ENCODE measurements around the gene TAF7L.

DNA sequence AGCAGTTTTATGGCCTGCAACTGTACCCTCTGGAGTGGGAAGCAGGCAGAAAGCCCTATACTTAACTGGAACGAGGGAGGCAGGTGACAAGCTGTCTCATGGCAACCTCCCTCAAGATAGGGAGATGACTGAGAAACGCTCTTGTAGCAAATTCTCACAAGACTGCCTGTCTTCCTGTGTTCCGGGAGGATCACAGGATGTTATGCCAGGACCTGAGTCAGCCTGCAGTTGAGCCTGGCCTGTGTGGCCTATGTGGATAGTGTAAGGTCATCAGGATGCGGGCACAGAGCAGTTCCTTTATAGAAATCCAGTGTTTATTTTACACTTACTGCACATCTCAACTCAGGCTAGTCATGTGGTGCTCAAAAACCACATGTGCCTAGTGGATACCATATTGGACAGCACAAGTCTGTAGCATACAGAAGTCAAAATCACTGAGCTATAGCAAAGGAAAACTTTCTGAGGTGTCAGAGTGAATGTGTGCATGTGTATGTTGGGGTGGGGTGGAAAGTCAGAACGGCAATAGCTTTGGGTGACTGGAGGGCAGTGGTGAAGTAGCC is 25.2 kb downstream of the TAF7L start:
- TF ChIP-seq, protein P1, sequence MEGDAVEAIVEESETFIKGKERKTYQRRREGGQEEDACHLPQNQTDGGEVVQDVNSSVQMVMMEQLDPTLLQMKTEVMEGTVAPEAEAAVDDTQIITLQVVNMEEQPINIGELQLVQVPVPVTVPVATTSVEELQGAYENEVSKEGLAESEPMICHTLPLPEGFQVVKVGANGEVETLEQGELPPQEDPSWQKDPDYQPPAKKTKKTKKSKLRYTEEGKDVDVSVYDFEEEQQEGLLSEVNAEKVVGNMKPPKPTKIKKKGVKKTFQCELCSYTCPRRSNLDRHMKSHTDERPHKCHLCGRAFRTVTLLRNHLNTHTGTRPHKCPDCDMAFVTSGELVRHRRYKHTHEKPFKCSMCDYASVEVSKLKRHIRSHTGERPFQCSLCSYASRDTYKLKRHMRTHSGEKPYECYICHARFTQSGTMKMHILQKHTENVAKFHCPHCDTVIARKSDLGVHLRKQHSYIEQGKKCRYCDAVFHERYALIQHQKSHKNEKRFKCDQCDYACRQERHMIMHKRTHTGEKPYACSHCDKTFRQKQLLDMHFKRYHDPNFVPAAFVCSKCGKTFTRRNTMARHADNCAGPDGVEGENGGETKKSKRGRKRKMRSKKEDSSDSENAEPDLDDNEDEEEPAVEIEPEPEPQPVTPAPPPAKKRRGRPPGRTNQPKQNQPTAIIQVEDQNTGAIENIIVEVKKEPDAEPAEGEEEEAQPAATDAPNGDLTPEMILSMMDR (IDR thresholded peaks at IDR 0.05), result no peak
- TF ChIP-seq POLR2A (IDR thresholded peaks at IDR 0.05), result no peak

Measured in adrenal gland (tissue), 5 donors.